Left lobe of liver (tissue), 1 donor: ENCODE results near the gene TMEM120A. TPM values are rescaled to one million over a fixed set of nuclear protein-coding genes. Genes with fewer than 3 reads are reported as not detected.

Source experiments
- total RNA-seq: library from RNA; stranded (reverse); gene quantifications from one replicate; pipeline ENCODE4 v1.2.1, GENCODE V29; 2021
- donor health status: DM: no; HTN: yes; CAD: no.

Gene TMEM120A
- total RNA-seq, 1 donor from 2014 or later: 79.6 TPM

Other genes starting within 250 kb of the TMEM120A start
- not detected for gene CCL26, start 222.4 kb downstream of the TMEM120A start, total RNA-seq
- gene CCL24, start 180.8 kb downstream of the TMEM120A start, total RNA-seq: 0.88 TPM
- 32.9 TPM for gene RHBDD2, start 115.6 kb downstream of the TMEM120A start, total RNA-seq
- 741 TPM for gene POR, start 79.4 kb downstream of the TMEM120A start, total RNA-seq
- gene STYXL1, start 53.4 kb upstream of the TMEM120A start, total RNA-seq: 17.6 TPM
- 184 TPM for gene MDH2, start 53.5 kb upstream of the TMEM120A start, total RNA-seq
- gene SRRM3, start 207.3 kb upstream of the TMEM120A start, total RNA-seq: 0.20 TPM